GM19035 (cell line): ENCODE data around the gene GRIN2C.
A peak's percentile ranks its signal among the peaks of the same experiment; 100 is the strongest.
"Not testable (repeated sequence)": the region's sequence is repeated elsewhere in the genome, so short reads cannot be mapped to it uniquely, and the experiment has no call there.

Source experiments
- ATAC-seq: cut with Tn5 transposase; IDR thresholded peaks from one replicate; pipeline ENCODE4 v1.9.1; 2021; ENCODE audit not compliant: unreplicated experiment

Gene GRIN2C

DNA sequence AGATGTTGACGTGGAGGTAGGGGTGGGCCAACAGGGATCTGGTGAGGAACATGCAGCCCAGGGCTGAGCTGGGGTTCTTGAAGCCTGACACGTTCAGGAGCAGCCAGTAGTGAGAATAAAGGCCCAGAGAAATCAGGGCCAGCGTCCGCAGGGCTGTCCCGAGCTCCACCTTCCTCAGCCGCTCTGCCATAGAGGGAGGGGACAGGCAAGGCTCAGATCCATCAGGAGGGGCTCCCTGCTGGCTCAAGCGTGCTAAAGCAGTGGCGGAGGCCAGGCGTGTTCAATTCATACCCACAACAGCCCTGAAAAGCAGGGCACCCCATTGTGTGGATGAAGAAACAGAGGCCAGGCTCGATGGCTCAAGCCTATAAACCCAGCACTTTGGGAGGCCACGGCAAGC is 21.4 kb upstream of the GRIN2C start:
- ATAC-seq: no peak

DNA sequence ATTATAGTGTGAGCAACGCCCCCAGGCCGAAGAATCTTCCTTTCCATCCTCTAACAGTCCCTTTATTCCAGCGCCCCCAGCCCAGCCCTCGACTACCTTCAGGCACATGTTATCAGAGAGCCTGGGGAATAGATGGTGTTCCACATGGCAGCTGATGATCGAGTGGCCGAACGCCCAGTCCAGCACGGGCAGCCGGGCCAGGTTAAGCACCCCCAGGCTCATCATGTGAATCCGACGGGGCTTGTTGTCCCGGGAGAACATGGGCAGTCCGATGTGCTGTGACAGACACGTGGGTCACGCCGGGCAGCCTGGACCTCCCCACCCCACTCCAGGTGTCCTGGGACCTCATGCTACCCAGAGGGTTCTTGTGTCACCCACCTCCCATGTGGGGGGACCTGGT is 19.6 kb upstream of the GRIN2C start:
- no peak for ATAC-seq

DNA sequence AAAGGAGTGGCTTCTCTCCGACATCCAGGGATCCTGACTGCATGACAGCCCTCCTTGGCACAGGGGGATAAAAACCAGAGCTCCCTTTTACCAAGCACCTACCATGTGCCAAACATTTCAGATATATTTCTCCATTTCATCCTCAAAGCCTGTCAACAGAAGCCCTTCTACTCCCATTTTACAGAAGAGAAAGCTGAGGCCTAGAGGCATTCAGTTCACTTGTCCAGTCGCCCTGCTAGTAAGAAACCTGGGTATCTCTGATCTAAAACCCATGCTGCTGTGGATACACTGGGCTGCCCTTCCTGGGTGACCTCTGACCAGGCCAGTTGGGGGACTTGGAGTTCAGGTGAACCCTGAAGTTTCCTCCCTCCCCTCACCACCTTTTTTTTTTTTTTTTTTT is 19.0 kb upstream of the GRIN2C start:
- no peak for ATAC-seq

DNA sequence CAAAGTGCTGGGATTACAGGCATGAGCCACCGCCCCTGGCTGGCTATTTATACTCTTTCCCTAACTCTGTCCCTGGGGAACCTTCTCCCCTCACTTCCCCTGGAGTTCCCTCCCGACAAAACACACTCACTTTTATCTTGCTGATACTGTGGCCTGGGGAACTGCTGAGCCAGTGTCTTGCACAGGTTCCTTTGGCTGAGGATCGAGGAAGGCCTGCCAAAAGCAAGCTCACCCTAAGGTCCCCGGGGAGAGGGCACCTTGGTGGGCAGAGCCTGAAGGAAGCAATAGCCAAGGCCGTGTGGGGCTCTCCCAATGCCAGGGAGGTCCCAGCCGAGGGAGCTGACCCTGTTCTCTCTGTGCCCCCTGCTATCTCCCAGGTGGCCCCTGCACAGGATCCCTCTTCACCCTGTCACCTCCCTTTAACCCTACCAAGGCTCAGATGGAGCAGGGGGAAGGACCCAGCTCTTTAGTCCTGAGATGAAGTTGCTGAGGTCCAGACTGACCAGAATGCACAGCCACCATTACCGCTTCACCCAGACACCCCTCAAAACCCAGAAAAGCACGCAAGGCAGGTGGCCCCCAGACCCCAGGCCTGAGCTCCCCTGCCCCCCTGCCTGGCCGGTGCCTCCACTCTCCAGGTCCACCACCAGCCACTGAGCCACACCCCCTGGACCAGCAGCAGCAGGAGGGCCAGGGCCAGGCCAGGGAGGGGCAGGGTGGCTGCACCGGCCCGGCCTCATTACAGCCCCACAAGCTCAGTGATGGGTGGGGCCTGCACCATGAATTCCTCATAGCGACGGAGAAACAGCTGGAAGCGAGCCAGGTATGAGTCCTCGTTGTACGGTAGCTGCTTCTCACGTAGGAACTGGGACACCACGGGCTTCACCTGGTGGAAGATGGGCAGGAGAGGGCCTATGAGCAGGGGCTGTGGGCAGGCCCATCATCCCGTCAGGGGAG is 18.2 kb upstream of the GRIN2C start:
- no peak for ATAC-seq

DNA sequence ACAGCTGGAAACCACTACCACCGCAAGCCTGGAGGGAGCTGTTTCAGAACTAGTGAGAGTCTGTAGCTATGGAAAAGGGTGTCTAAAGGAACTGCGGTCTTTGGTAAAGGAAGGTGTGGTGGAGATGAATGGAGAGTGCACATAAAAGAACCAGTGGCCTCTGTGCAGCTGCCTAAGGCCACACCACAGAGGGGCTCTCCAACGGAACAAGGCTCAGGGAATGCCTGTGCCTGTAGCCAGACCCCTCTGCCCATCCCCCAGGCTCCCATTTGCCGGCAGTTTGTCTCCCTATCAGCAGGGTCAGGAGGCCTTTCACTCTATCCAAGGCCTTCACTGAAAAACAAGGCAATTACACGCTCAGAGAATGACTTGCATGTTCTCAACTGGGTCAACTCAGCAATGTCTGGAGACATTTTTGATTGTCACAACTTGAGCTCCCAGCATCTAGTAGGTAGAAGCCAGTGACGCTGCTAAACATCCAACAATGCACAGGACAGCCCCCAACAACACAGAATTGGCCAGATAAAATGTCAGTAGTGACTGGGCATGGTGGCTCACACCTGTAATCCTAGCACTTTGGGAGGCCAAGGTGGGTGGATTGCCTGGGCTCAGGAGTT is 16.4 kb upstream of the GRIN2C start:
- no peak for ATAC-seq

DNA sequence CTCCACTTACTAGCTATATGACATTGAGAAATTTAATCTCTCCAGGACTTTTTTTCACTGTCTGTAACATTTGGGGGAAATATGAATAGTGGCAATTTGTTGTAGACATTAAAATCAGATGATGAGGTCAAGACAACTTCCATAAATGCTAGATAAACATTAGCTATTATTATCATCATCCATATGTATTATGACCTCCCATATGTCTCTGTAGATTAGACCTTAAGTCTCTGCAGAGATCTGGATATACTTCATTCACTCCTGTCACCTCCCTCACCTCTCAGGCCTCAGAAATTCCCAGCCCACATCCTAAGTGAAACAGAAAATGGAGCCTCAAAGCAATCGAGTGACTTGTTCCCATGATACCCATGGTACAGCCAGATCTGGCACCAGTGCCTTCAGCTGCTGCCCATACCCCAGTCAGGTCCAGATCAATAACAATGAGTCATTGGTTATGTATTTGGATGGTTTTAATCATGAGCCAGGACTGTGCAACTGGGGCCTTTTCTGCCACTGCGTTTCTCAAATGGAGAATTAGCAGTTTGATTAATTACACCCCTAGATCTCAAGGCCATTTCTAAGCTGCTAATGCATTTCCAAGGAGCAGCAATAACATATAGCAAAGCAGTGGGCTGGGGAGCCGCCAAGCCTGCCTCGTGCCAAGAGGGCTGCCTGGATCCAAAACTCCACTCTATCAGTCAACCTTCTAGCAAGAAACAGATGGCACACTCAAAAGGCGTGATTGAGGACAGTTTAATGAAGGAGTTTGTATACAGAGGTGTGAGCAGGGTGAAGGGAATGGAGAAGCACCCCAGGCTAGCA is 15.7 kb upstream of the GRIN2C start:
- ATAC-seq: no peak

DNA sequence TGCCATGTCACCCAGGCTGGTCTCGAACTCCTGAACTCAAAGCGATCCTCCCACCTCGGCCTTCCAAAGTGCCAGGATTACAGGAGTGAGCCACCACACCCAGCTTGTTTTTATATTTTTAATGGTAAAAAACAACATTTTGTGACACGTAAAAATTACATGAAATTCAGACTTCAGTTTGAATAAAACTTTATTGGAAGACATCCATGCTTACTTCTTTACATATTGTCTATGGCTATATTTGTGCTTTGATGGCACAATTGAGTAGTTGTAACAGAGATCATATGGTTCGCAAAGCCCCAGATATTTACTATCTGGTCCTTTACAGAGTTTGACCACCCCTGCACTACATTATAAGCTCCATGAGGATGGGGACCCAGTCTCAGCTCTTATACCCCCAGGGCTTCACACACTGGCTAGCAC is 14.9 kb upstream of the GRIN2C start:
- no peak for ATAC-seq

DNA sequence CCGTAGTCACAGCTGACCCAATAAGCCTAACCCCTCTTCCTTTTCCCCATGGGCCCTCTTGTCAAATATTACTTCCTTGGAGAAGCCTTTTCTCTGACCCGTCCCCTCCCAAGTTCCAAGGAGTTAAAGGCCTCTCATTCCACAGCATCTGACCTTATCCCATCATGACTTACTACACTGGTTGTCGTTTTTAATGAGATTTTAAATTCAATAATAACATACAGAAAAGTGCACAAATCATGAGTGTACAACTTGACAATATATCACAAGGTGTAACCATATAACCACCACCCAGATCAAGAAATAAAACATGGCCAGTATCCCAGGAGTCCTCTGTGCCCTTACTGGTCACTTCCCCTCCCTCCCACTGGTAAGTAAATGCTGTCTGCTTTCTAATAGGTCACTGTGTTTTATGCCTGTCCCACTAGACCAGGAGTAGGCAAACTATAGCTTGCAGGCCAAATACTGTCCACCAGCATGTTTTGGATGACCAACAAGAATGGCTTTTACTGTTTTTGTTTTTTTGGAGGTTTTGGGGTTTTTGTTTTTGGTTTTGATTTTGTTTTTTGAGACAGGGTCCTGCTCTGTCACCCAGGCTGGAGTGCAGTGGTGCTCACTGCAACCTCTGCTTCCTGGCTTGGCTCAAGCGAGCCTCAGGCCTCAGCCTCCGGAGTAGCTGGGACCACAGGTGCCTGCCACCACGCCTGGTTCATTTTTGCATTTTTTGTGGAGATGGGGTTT is 14.4 kb upstream of the GRIN2C start:
- ATAC-seq: no peak

DNA sequence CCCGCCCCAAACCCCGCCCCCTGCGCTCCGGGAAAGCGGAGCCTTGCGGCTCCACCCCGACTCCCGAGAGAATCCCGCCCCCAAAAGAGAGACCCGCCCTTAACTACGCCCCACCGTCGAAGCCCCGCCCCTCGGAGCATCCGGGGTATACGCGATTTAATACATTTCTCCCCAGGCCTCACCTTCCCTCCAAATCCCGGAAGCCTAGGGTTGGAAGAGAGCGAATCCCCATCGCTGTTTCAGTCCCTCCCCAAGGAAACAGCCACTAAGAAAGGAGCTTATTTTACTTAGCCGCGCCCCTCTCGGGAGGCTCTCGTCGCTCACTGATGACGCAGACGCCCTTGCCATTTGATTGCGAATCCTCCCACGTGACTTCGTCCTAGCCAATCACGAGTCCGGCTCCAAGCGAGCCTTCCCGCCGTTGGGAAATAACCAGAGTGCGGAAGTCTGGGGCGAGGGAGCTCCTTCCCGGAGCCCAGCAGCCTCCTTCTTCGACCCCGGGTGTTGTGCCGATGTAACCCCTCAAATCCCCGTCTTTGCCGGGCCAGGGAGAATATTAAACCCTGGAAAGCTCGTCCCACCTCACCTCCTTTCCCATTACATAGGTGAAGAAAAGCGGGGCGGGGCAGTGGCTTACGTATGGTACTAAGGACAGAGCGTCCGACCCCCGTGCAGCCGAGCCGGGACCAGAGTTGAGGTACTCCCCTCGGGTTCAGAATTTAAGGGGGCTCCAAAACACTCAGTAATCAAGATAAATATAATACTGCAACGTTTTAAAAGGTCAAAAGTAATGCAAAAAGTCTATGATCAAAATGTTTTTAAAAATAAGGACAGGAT is 13.6 kb upstream of the GRIN2C start:
- ATAC-seq: peak; percentile 94

DNA sequence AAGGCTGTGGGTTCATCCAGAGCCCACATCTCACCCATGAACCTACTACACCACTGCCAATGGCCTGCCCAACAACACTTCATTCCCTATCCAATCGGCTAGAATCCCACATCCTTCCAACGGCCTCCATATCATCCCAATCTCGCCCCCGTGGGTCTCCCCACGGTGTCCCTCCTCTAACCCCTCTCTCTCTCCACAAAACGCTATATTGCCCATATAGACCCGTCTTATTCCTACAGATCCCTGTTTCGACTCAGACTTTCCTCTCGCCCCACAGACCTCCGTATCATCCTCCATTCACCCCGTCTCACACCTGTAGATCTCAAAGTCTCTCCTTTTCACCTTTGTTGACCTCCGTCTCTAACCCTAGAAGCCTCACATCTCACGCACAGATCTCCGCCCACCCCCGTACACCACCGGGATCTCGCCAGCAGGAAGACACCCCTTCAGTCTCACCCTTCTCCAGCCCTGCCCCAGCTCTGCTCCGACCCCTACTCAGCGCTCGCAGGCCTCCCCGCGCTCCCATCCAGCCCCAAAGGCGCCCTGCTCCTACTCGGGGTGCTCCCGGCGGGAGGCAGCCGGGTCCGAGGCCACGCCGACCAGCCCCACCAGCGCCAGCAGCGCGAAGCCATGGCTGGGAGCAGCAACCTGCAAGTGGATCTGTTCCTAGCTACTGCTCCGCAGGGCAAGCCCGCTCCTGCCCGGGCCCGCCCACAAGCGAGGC is 12.8 kb upstream of the GRIN2C start, which contains the start of gene FDXR:
FDXR (minus strand) TSS at position 682 of the 724 bp plus-strand sequence; CDS start at position 632, 50 bp downstream.
- peak; percentile 17 for ATAC-seq

DNA sequence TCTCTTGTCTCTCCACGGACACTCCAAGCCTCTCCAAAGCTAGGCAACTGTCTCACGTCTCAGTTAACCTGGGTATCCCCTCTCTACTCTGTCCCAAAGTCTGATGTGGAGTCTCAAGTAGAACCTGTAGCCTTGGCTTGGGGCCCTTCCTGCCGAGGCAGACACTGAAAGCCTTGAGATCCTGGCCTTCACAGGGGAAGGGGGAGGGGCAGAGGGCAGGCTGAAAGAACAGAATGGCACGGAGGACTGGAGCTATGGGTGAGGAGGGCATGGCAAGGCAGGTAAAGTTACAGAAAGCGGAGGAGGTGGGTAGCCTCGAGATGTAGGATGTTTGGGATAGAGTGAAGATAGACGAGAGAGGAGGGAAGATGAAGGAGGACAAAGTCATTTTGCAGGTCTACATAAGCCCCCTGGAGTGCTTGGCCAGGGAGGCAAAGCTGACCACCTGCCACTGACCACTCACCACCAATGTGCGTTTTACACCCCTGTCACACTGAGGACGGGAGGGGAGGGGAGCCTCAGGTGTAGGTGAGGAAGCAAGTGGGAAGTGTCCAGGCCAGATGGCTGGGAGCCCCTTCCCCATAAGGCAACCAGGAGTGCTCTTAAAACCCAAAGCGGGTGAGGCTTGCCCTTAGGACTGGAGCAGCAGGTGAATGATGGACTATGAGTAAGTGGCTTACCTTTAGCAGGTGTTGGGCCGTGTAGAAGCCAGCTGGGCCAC is 11.8 kb upstream of the GRIN2C start:
- no peak for ATAC-seq

DNA sequence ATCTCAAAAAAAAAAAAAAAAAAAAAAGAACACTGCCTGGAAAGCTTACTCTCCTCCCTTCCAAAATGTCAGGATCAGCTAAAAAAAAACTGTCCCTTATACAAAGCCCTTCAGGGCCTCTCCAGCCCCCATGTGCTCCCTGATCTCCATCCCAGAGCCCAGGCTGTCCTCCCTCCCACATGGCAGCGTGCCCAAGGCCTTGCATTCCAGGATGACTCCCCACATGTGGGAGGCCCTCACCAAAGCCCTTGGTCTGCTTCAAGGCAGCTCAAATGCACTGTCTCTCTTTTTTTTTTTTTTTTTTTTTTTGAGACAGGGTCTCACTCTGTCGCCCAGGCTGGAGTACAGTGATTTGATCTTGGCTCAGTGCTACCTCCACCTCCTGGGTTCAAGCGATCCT is 10.8 kb upstream of the GRIN2C start:
- ATAC-seq: no peak

DNA sequence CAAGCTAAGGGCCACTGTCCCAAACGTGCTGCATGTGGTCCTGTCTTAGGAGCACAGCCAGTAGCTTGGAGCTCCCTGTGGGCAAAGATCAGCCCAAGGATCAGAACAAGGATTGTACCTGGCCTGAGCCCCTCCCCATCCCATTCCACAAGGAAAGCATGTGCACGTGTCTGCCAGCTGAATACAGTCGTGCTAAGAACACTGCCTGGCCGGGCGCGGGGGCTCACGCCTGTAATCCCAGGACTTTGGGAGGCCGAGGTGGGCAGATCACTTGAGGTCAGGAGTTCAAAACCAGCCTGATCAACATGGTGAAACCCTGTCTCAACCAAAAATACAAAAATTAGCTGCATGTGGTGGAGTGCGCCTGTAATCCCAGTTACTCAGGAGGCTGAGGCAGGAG is 10.3 kb upstream of the GRIN2C start:
- ATAC-seq: not testable (repeated sequence)

DNA sequence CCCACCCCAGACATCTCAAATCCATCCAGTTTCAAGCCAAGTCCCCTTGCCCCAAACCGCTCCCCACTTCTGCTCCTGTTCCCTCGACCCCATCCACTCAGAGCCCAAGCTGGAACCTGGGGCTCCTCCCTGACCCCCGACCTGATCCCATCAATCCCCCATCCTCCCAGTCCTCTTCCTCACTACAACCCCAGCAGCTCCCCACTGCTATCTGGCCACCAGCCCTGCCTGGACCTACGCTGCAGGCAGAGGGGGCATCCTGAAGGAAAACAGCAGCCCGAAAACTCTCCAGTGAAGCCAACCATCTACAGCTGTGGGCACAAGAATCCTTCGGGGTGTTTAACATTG is 9.2 kb upstream of the GRIN2C start:
- ATAC-seq: no peak

DNA sequence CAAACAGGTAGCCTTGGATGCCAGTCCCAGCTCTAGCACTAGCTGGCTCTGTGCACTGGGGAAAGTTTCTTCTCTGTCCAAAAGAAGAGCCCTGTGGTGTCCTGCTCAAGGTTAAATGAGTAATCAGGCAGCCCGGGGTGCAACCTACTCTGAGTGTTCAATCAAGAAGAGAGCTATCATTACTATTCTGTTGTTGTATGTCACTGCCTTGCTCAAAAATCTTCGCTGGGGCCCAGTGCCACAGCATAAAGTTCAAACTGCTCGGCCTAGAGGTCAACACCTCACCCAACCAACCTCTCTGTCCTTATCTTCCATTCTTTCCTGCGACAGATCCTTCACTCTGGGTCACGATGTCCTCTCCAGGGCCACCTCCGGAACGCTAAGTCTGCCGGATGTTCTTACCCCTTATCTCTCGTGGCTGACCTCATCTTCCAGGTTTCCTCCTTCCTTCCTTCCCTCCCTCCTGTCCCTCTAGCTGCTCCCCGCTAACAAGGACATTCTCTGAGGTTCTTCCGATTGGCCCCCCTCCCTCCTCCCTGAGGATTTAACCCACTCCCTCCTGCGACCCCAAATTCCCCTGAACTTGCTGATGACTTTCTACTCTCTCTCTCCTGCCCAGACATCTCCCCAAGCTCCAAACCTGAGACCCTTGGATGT is 8.7 kb upstream of the GRIN2C start:
- ATAC-seq: no peak

DNA sequence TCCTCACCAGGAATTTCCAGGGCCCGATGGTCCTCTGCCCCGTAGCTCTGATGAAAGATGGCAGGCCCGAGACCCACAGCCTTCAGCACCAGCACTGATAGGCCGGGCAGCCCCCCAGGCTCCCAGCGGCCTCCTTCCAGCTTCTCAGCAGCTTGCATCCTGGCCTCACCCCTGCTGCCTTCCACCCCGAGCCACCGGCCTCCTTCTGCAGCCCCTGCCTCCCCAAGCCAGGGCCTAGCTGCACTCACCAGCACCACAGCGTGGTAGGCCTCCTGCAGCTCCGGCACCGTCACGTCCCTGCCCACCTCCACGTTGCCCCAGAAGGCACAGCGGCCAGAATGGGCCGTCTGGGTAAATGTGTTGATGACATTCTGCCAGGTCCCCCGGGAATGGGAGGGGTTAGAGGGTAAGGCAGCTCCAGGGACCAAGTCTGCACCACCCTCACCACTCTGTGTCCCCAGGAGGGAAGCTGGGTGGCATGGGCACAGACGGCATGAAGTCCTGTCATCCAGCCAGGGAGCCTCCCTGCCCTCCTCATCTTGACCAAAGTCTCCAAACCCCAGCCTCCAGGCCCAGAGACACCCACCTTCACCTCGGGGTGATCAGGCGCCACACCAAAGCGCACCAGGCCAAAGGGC is 6.6 kb upstream of the GRIN2C start:
- no peak for ATAC-seq

DNA sequence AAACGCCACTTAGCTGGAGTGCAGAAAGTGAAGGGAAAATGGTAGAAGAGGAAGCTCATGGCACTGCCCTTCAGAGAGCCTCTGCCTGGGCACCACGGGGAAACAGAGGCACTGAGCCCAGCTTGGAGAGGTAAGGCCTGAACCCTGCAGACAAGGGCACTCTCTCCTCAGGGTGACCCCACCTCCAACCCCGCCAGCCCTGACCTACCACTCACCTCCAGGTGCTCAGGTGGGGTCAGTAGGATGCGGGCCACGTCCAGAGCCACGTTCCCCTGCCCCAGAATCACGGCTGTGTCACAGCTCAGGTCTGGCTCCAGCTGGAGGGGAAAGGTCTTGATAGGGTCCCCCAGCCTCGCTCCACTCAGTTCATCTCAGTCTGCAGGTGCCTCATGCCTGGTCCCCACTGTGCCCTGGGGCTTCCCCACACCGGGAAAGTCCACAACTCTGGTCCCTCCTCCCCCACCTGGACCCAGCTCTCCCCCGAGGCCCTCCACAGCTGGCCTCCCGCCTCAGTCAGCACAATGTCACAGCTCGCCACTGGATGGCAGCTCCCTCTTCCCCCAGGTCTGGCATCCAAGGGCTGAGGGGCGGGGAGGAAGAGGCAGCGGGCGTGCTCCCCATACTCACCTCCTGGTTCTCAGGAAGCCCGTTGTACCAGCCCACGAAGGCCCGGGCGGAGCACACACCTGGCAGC is 6.0 kb upstream of the GRIN2C start:
- no peak for ATAC-seq
